ENCODE measurements around the gene STRBP. TPM values are rescaled to one million over a fixed set of nuclear protein-coding genes. Genes with fewer than 3 reads are reported as not detected.

Gene STRBP
- total RNA-seq, 2 experiments from 2014 or later, result 40.7 to 43.2 TPM

DNA sequence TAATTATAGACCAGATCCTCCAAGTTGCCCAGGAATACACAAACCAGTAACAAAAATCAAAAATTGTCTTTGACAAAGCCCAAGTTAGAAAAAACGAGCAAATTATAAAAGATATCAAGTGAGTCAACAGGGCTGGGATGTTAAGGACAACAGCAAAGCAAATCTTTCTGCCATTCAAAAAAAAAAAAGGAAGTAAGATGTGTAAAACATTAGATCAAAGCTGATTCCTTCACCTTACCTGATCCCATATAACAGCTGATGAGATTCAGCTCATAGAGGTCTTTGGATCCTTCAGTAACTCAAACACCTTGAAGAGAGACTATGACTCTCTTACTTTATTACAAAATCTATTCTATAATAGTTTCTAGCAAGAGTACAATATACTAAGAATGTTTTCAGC is 100.9 kb downstream of the STRBP start:
- peaks cover 5% of the 10 kb centered on the region for H3K4me1 Mint-ChIP-seq (ENCODE audit: low read depth)
- H3K27ac Mint-ChIP-seq, result no peak overlapping the region
- POLR2A ChIA-PET, result no interaction called here

DNA sequence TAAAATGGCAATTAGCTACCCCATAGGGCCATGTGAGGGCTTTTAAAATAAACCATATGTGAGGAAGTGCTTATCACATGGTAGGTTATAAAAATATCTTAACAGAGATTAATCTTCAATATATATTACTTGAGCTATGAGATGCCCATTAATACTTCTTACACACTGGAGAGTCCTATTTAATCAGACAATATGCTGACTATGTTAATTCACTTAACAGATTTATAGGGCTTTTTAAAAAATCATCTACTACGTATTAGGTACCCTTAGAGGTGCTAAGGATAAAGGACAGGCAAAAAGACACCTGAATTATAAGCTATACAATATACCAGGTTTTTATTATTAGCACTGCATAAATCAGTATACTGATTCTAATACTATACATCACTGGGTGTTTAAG is 102.6 kb downstream of the STRBP start:
- CTCF ChIA-PET, result interaction anchor here (1.1 to 1.4 kb wide), 2 partner anchors 30 to 60 kb away, joined by 3 to 5 read pairs; no protein-coding TSS in a partner anchor
- TF ChIP-seq CTCF (IDR thresholded peaks at IDR 0.05), result no peak
- Mint-ChIP-seq H3K4me3 (no peak overlapping the region), H3K27ac (no peak overlapping the region), H3K36me3 (ENCODE audit: low read depth) (peaks cover 3% of the 10 kb centered on the region), H3K27me3 (no peaks in the 10 kb centered on the region), H3K4me1 (ENCODE audit: low read depth) (peaks cover 5% of the 10 kb centered on the region), H3K9me3 (no peaks in the 10 kb centered on the region)
- DNase-seq (no peak), ATAC-seq (no peak)
- POLR2A ChIA-PET, result no interaction called here
- intact Hi-C loops (cut with micrococcal nuclease), result no loop called here

More for the DNA sequence above, 100.9 kb downstream of the STRBP start:
- H3K9me3 Mint-ChIP-seq, result no peaks in the 10 kb centered on the region
- CTCF ChIA-PET, result interaction anchor here (1.0 kb wide), 1 partner anchor 58 kb away, joined by 3 read pairs; no protein-coding TSS in a partner anchor
- peaks cover 7% of the 10 kb centered on the region for H3K36me3 Mint-ChIP-seq (ENCODE audit: low read depth)
- intact Hi-C loops (cut with micrococcal nuclease), result no loop called here
- ATAC-seq, result no peak
- no peak for TF ChIP-seq CTCF (IDR thresholded peaks at IDR 0.05)
- no peak overlapping the region for H3K4me3 Mint-ChIP-seq
- no peaks in the 10 kb centered on the region for H3K27me3 Mint-ChIP-seq
- no peak for DNase-seq

- ATAC-seq, result no peak
- peaks cover 3% of the 10 kb centered on the region for H3K4me1 Mint-ChIP-seq (ENCODE audit: low read depth)
- no peak overlapping the region for H3K4me3 Mint-ChIP-seq
- POLR2A ChIA-PET, result no interaction called here
- CTCF ChIA-PET, result interaction anchor here (0.7 kb wide), 1 partner anchor 16 kb away, joined by 3 read pairs; no protein-coding TSS in a partner anchor
- DNase-seq, result no peak
- no peak overlapping the region for H3K27ac Mint-ChIP-seq
- no peak for TF ChIP-seq CTCF (IDR thresholded peaks at IDR 0.05)
- peaks cover 3% of the 10 kb centered on the region for H3K36me3 Mint-ChIP-seq (ENCODE audit: low read depth)
- intact Hi-C loops (cut with micrococcal nuclease), result no loop called here
- no peaks in the 10 kb centered on the region for H3K9me3 Mint-ChIP-seq
- H3K27me3 Mint-ChIP-seq, result no peaks in the 10 kb centered on the region
These were observed 104.1 kb downstream of the STRBP start for GRCh38 chr9:123164285-123164684.

DNA sequence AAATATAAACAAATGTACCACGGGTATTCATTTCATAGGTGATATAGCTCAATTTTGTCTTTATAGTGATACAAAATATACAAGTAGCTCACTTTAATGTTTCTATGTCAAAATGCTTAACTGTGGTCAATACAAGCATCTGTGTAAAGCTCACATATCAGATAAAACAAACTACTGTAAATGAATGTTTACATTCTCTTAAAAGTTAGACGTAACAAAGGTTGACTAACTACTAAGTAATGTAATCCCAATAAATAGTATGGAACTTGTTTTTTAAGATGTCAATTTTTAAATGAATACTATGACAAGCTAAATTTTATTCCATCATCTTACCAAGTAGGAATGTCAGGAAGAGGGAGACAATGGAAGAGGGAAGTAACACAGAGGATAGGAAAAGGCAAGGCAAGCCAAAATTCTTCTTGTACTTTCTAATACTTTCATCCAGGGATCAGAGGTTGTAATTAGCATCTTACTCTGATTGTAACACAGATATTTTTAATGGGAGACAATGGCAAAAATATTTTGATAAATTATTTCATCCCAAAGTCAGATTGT is 105.5 kb downstream of the STRBP start:
- H3K27me3 Mint-ChIP-seq, result no peaks in the 10 kb centered on the region
- H3K4me1 Mint-ChIP-seq (ENCODE audit: low read depth), result no peaks in the 10 kb centered on the region
- TF ChIP-seq CTCF (IDR thresholded peaks at IDR 0.05), result no peak
- no peaks in the 10 kb centered on the region for H3K36me3 Mint-ChIP-seq (ENCODE audit: low read depth)
- no peaks in the 10 kb centered on the region for H3K9me3 Mint-ChIP-seq
- DNase-seq (no peak), ATAC-seq (no peak)
- intact Hi-C loops (cut with micrococcal nuclease), result no loop called here
- ChIA-PET CTCF (interaction anchor here (1.1 to 2.2 kb wide), 2 partner anchors 62 to 187 kb away, joined by 3 to 7 read pairs; no protein-coding TSS in a partner anchor), POLR2A (no interaction called here)
- H3K4me3 Mint-ChIP-seq, result no peak overlapping the region
- H3K27ac Mint-ChIP-seq, result no peak overlapping the region

- CTCF ChIA-PET, result interaction anchor here (1.1 to 2.2 kb wide), 2 partner anchors 63 to 188 kb away, joined by 3 to 7 read pairs; no protein-coding TSS in a partner anchor
- ATAC-seq (no peak), DNase-seq (no peak)
- no peaks in the 10 kb centered on the region for H3K4me1 Mint-ChIP-seq (ENCODE audit: low read depth)
- intact Hi-C loops (cut with micrococcal nuclease), result no loop called here
- no peaks in the 10 kb centered on the region for H3K9me3 Mint-ChIP-seq
- TF ChIP-seq CTCF (IDR thresholded peaks at IDR 0.05), result no peak
- H3K27me3 Mint-ChIP-seq, result no peaks in the 10 kb centered on the region
- H3K36me3 Mint-ChIP-seq (ENCODE audit: low read depth), result peaks cover 3% of the 10 kb centered on the region
- no peak overlapping the region for H3K4me3 Mint-ChIP-seq
- POLR2A ChIA-PET, result no interaction called here
- H3K27ac Mint-ChIP-seq, result no peak overlapping the region
These were observed 106.0 kb downstream of the STRBP start for GRCh38 chr9:123162360-123162759.
